SK-N-SH treated with all-trans-retinoic acid at 6 μM for 48 hours (cell line): ENCODE data around the gene CASZ1.

ENCODE experiments used
- ARNTL ChIP-seq: fragments of 450-650 bp; formaldehyde crosslinking; IDR thresholded peaks from 2 replicates; pipeline ENCODE4 v1.5.0; 2020; ENCODE audit warnings: low read depth, mild to moderate bottlenecking, moderate library complexity, borderline replicate concordance
- RARB ChIP-seq: fragments of 250-450 bp; sonication (Bioruptor Pico); IDR thresholded peaks from 2 replicates; pipeline ENCODE4 v1.8.0; 2021; ENCODE audit warnings: mild to moderate bottlenecking, moderate library complexity
- TF ChIP-seq, protein P1 (sequence below): fragments of 250-450 bp; sonication (Bioruptor Pico); IDR thresholded peaks from 2 replicates; pipeline ENCODE4 v1.8.0; 2021; ENCODE audit warnings: low read depth, mild to moderate bottlenecking, moderate library complexity, borderline replicate concordance

DNA sequence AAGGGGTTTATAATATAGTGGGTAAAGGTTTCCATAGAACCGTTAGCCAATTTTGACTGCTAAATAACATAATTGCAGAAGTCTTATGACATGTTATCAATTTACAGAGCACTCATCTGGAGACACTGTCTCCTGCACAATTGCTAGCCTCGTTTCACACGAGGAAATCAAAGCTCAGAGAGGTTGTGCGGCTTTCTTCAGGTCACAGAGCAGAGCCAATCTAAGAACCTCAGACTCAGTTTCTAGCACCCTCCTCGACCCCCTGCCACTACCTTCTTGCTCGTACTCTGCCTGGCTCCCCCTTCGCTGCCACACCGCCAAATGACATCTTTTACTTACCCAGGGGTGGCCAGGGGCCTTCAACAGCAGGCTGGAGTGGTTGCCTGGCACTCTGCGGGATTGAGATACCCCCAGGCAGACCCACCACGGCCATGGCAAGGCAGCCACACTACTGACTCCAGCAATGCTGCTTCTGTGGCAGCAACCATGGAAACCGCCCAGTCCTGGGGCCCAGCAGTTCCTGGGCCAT, 16.0 kb upstream of the CASZ1 start:
- TF ChIP-seq RARB, result no peak
- no peak for TF ChIP-seq ARNTL (CRISPR knock-in tag)
- TF ChIP-seq, protein P1, sequence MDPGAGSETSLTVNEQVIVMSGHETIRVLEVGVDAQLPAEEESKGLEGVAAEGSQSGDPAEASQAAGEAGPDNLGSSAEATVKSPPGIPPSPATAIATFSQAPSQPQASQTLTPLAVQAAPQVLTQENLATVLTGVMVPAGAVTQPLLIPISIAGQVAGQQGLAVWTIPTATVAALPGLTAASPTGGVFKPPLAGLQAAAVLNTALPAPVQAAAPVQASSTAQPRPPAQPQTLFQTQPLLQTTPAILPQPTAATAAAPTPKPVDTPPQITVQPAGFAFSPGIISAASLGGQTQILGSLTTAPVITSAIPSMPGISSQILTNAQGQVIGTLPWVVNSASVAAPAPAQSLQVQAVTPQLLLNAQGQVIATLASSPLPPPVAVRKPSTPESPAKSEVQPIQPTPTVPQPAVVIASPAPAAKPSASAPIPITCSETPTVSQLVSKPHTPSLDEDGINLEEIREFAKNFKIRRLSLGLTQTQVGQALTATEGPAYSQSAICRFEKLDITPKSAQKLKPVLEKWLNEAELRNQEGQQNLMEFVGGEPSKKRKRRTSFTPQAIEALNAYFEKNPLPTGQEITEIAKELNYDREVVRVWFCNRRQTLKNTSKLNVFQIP, result no peak
